Left ventricle myocardium inferior (tissue), 1 donor: ENCODE measurements around the gene TLR1. TPM values are rescaled to one million over a fixed set of nuclear protein-coding genes. Genes with fewer than 3 reads are reported as not detected.

Experiments used
- DNase-seq: peaks from one replicate; pipeline ENCODE4 v3.0.0-alpha.2; 2020
- H3K27ac ChIP-seq: fragments of 200-600 bp; replicated peaks from 2 replicates; pipeline ENCODE4 v1.8.0; 2021
- H3K27me3 ChIP-seq: fragments of 200-600 bp; 2 replicates; pipeline ENCODE4 v1.8.0; 2021; ENCODE audit warnings: low read depth
- H3K36me3 ChIP-seq: fragments of 200-600 bp; 2 replicates; pipeline ENCODE4 v1.8.0; 2021
- H3K4me1 ChIP-seq: fragments of 200-600 bp; 2 replicates; pipeline ENCODE4 v1.8.0; 2021
- H3K4me3 ChIP-seq: fragments of 200-600 bp; 2 replicates; pipeline ENCODE4 v1.8.0; 2021; ENCODE audit warnings: mild to moderate bottlenecking, moderate library complexity
- H3K9me3 ChIP-seq: fragments of 200-600 bp; replicated peaks from 2 replicates; pipeline ENCODE4 v1.8.0; 2021
- CTCF ChIP-seq: fragments of 200-600 bp; IDR thresholded peaks from 2 replicates; pipeline ENCODE4 v1.8.0; 2021; ENCODE audit warnings: antibody characterized with exemption, mild to moderate bottlenecking, borderline replicate concordance
- intact Hi-C: fragments of 100-400 bp; cut with micrococcal nuclease; formaldehyde crosslinking; loops from one replicate; pipeline ENCODE4 v1.11.0; 2022
- total RNA-seq: library from RNA; stranded (reverse); fragmentation: NEBNext Ultra II Directional; extraction: Animal tissue kit (Norgen Biotek cat#: 25700); gene quantifications from one replicate; pipeline ENCODE4 v1.2.1, GENCODE V29; 2021
- donor health status: DM: no; HTN: yes; CAD: no; lungs with severe emphysema.

The TLR1 gene
- total RNA-seq, 1 donor from 2014 or later: 3.5 TPM

DNA sequence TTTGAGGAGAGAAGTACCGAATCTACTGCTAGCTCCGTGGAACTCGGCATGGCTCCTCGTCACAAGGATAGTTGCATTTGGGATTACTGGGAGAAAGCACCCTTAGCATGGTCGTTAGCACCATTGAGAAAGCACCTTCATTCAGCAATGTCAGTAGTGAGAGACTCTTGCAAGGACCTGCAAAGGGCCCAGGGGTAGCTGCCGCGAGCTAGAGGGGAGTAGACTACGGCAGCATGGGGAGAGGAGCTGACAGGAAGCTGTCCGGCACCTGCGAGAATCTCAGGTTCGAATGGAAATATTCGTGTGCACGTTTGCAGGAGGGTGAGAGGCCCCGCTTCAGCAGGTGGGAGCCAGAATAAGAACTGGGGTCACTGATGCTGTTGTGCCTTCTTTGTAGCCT lies 42.0 kb downstream of the TLR1 start:
- peaks cover 7% of the 10 kb centered on the region for H3K4me1 ChIP-seq
- H3K36me3 ChIP-seq: no peaks in the 10 kb centered on the region
- no peak overlapping the region for H3K4me3 ChIP-seq
- H3K27ac ChIP-seq: no peak overlapping the region
- intact Hi-C loops: no loop called here
- no peaks in the 10 kb centered on the region for H3K27me3 ChIP-seq
- TF ChIP-seq CTCF: no peak
- DNase-seq: no peak
- H3K9me3 ChIP-seq: no peaks in the 10 kb centered on the region

DNA sequence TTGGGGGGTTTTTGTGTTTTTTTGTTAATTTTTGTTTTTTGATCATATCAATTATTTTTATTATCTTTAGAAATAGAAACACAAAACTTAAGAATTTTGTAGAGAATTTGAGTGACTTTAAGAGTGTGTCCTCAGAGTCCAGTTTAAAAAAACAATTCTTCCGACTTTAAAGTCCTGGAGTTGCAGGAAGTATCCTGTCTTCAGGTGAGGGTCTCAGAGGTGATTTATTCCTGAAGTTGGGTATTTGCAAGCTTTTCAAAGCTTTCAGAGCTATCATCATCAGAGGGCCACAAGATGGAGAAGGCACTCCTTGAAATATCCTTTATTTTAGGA lies 44.8 kb downstream of the TLR1 start:
- intact Hi-C loops: loop anchor here (10.0 kb wide), 1 partner anchor 95 kb away; the partner anchor contains the start of gene TLR6
- no peak overlapping the region for H3K4me3 ChIP-seq
- H3K36me3 ChIP-seq: no peaks in the 10 kb centered on the region
- H3K9me3 ChIP-seq: no peaks in the 10 kb centered on the region
- H3K4me1 ChIP-seq: peaks cover 7% of the 10 kb centered on the region
- no peaks in the 10 kb centered on the region for H3K27me3 ChIP-seq
- no peak for DNase-seq
- peak; percentile 53 for TF ChIP-seq CTCF
- H3K27ac ChIP-seq: no peak overlapping the region

DNA sequence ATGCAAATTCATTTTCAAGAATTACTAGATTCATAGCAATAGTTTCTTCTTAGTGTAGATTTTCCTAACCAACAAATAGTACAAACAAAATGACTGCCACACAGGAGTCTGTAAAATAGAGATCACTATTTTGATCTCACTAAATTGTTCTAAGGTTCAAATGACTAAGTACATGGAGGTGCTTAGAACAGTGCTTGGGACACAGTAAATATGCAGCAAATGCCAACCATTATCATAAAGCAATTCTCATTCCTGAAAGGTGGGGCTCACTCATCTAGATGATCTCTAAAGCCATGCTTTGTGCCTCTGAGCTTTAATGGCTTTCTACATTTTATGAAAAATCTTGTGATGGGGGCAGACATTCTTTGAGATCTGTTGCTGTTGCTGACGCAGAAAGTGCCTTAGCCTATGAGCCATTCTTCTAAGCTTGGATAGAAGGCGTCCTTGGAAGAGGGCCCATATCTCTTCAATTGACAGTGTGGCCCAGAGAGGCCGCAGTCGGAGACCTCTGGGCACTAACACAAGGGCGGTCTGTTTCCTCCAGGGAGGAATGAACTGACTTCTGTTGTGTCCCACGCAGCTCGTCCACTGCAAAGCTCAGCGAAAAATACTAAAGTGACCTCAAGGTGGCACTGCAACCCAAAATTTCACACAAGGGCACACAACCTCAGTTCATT lies 45.3 kb downstream of the TLR1 start:
- TF ChIP-seq CTCF: peak; percentile 70
- intact Hi-C loops: loop anchor here (10.0 kb wide), 1 partner anchor 96 kb away; the partner anchor contains the start of gene TLR6
- H3K36me3 ChIP-seq: no peaks in the 10 kb centered on the region
- no peaks in the 10 kb centered on the region for H3K9me3 ChIP-seq
- H3K27me3 ChIP-seq: no peaks in the 10 kb centered on the region
- no peak overlapping the region for H3K4me3 ChIP-seq
- DNase-seq: peak; percentile 25
- H3K27ac ChIP-seq: no peak overlapping the region
- peaks cover 7% of the 10 kb centered on the region for H3K4me1 ChIP-seq

- TF ChIP-seq CTCF: no peak
- no peak for DNase-seq
- Histone ChIP-seq H3K4me3 (no peak overlapping the region), H3K27ac (no peak overlapping the region), H3K4me1 (peaks cover 12% of the 10 kb centered on the region), H3K27me3 (no peaks in the 10 kb centered on the region), H3K36me3 (no peaks in the 10 kb centered on the region), H3K9me3 (no peaks in the 10 kb centered on the region)
- intact Hi-C loops: loop anchor here (10.0 kb wide), 1 partner anchor 97 kb away; the partner anchor contains the start of gene TLR6
These were observed 46.5 kb downstream of the TLR1 start for GRCh38 chr4:38757945-38758600.

GRCh38 chr4:38752941-38753806 lies 51.4 kb downstream of the TLR1 start:
- Histone ChIP-seq H3K9me3 (no peaks in the 10 kb centered on the region), H3K27me3 (no peaks in the 10 kb centered on the region), H3K4me1 (peaks cover 19% of the 10 kb centered on the region), H3K36me3 (no peaks in the 10 kb centered on the region), H3K4me3 (peak overlapping the region; percentile 8), H3K27ac (peak overlapping the region; percentile 49)
- peak; percentile 78 for DNase-seq
- no peak for TF ChIP-seq CTCF
- intact Hi-C loops: loop anchor here (10.0 kb wide), 1 partner anchor 102 kb away; the partner anchor contains the start of gene TLR6
